GM19463 (cell line): Measurements from ENCODE around the gene CRHR1.

ENCODE experiments used
- ATAC-seq: cut with Tn5 transposase; IDR thresholded peaks from one replicate; pipeline ENCODE4 v1.9.1; 2021; ENCODE audit warnings: mild to moderate bottlenecking, moderate library complexity; ENCODE audit not compliant: unreplicated experiment

Gene CRHR1

GRCh38 chr17:45841883-45842525 is 57.9 kb downstream of the CRHR1 start:
- ATAC-seq = no peak

- ATAC-seq = no peak
These were observed 59.6 kb downstream of the CRHR1 start for GRCh38 chr17:45843722-45844121.

GRCh38 chr17:45844695-45845375 is 60.7 kb downstream of the CRHR1 start, which contains the start of gene SPPL2C:
Gene SPPL2C, plus strand, starts transcription at chr17:45844881. Its CDS starts 26 bp downstream, at chr17:45844907.
- no peak for ATAC-seq

- ATAC-seq = no peak
These were observed 61.5 kb downstream of the CRHR1 start for GRCh38 chr17:45845376-45846185.

GRCh38 chr17:45846223-45846622 is 62.1 kb downstream of the CRHR1 start:
- no peak for ATAC-seq

- no peak for ATAC-seq
These were observed 62.5 kb downstream of the CRHR1 start for GRCh38 chr17:45846646-45847045.

- ATAC-seq = no peak
These were observed 63.0 kb downstream of the CRHR1 start for GRCh38 chr17:45847101-45847500.

- ATAC-seq = no peak
These were observed 63.6 kb downstream of the CRHR1 start for GRCh38 chr17:45847747-45848146.

- ATAC-seq = no peak
These were observed 64.3 kb downstream of the CRHR1 start for GRCh38 chr17:45848405-45848804.

- no peak for ATAC-seq
These were observed 64.9 kb downstream of the CRHR1 start for GRCh38 chr17:45848868-45849535.

GRCh38 chr17:45849536-45849990 is 65.4 kb downstream of the CRHR1 start:
- no peak for ATAC-seq

GRCh38 chr17:45850011-45850410 is 65.9 kb downstream of the CRHR1 start:
- ATAC-seq = no peak

- no peak for ATAC-seq
These were observed 66.3 kb downstream of the CRHR1 start for GRCh38 chr17:45850468-45850867.

GRCh38 chr17:45851022-45851421 is 66.9 kb downstream of the CRHR1 start:
- no peak for ATAC-seq

GRCh38 chr17:45851464-45851863 is 67.3 kb downstream of the CRHR1 start:
- ATAC-seq = no peak

- ATAC-seq = no peak
These were observed 67.8 kb downstream of the CRHR1 start for GRCh38 chr17:45851873-45852272.

GRCh38 chr17:45852535-45853297 is 68.6 kb downstream of the CRHR1 start:
- no peak for ATAC-seq

GRCh38 chr17:45854209-45854608 is 70.1 kb downstream of the CRHR1 start:
- ATAC-seq = no peak

GRCh38 chr17:45855691-45856336 is 71.7 kb downstream of the CRHR1 start:
- ATAC-seq = no peak
